Vagina (tissue), 2 donors: Measurements from ENCODE around the gene SRPRA.

Source experiments
- CTCF ChIP-seq, 3 experiments: fragments of 450-650 bp in 2 of 3; fragments of 200-600 bp in 1 of 3; sonication (generic) in 1 of 3; IDR thresholded peaks; one replicate each; pipeline ENCODE4 v1.5.1; 2017 to 2019; ENCODE audit warnings: antibody characterized with exemption in 3 of 3, mild to moderate bottlenecking in 2 of 3, moderate library complexity in 2 of 3
- POLR2AphosphoS5 ChIP-seq, 2 donors: sonication (generic); formaldehyde crosslinking; IDR thresholded peaks; one replicate each; pipeline ENCODE4 v1.9.0; 2017; ENCODE audit warnings: antibody characterized with exemption in 2 of 2, mild to moderate bottlenecking in 2 of 2, low read depth in 1 of 2; ENCODE audit not compliant: insufficient read depth in 1 of 2

GRCh38 chr11:126290887-126291286 lies 22.2 kb upstream of the SRPRA start:
- TF ChIP-seq CTCF (IDR thresholded peaks at IDR 0.05) (no peak), POLR2AphosphoS5 (IDR thresholded peaks at IDR 0.05; ENCODE audit: insufficient read depth in 1 of 2, low read depth in 1 of 2) (peak in 1 of 2 donors; percentile 12)
